H1 (cell line): ENCODE results near the gene ZBP1. TPM values are rescaled to one million over a fixed set of nuclear protein-coding genes. Genes with fewer than 3 reads are reported as not detected.

Experiments
- ASH2L ChIP-seq: fragments of 200-600, 300-600 bp; sonication (generic); IDR thresholded peaks from one replicate; pipeline ENCODE4 v1.7.1; 2017; ENCODE audit warnings: low read length
- BRCA1 ChIP-seq: IDR thresholded peaks from 2 replicates; pipeline ENCODE4 v1.6.1; 2012; ENCODE audit warnings: low read depth, low read length, improper control_type of control experiment
- CHD2 ChIP-seq: IDR thresholded peaks from 2 replicates; pipeline ENCODE4 v1.6.1; 2012; ENCODE audit warnings: low read length, improper control_type of control experiment
- EZH2 ChIP-seq: fragments of 200-600 bp; sonication (generic); IDR thresholded peaks from 2 replicates; pipeline ENCODE4 v1.7.1; 2012; ENCODE audit warnings: low read depth, mild to moderate bottlenecking, moderate library complexity, low read length, inconsistent platforms; ENCODE audit not compliant: severe bottlenecking
- MAFK ChIP-seq: IDR thresholded peaks from 2 replicates; pipeline ENCODE4 v1.6.1; 2012; ENCODE audit warnings: low read depth, mild to moderate bottlenecking, improper control_type of control experiment, low read length
- RFX5 ChIP-seq: IDR thresholded peaks from 2 replicates; pipeline ENCODE4 v1.6.1; 2011; ENCODE audit warnings: low read depth, low read length, improper control_type of control experiment, borderline replicate concordance
- RNF2 ChIP-seq: fragments of 200-900, 300-1000 bp; sonication (generic); IDR thresholded peaks from 2 replicates; pipeline ENCODE4 v1.7.1; 2016; ENCODE audit warnings: borderline replicate concordance, low read depth, mild to moderate bottlenecking, antibody characterized with exemption, low read length; ENCODE audit not compliant: poor library complexity, severe bottlenecking; ENCODE audit errors: missing control alignments
- TAF7 ChIP-seq: optimal IDR thresholded peaks from 2 replicates; pipeline ENCODE3; 2011; ENCODE audit warnings: low read depth, mild to moderate bottlenecking, inconsistent platforms, low read length, moderate library complexity, borderline replicate concordance
- YY1 ChIP-seq: IDR thresholded peaks from 2 replicates; pipeline ENCODE4 v1.6.1; 2011; ENCODE audit warnings: low read depth, mild to moderate bottlenecking, low read length
- ZNF274 ChIP-seq: IDR thresholded peaks from 2 replicates; pipeline ENCODE4 v1.7.0; 2012; ENCODE audit warnings: low read length, borderline replicate concordance; ENCODE audit errors: extremely low read depth
- polyA plus RNA-seq, 7 experiments: library from polyadenylated mRNA; depleted of rRNA in 3 of 7; stranded (reverse) in 5 of 7; unstranded in 2 of 7; fragments of >200 nt in 5 of 7; fragments of 200-250 nt in 2 of 7; gene quantifications; 1 replicate in 5 of 7; 2 replicates in 1 of 7; 4 replicates in 1 of 7; pipeline versions ENCODE4 v1.2.1 to v1.2.3, GENCODE V29; 2011 to 2013; ENCODE audit warnings: missing spikeins in 2 of 7, mixed read lengths in 2 of 7
- total RNA-seq: library from RNA; stranded (reverse); fragmentation: NEBNext Ultra II Directional; extraction: Animal tissue kit (Norgen Biotek cat#: 25700); gene quantifications from 2 replicates; pipeline ENCODE4 v1.2.1, GENCODE V29; 2021

The ZBP1 gene
- total and polyA plus RNA-seq, 2 of the 8 experiments (the other 6 are each of a cell fraction or from before 2014, with no cell fraction given), result not detected

- no peak for TF ChIP-seq YY1
- TF ChIP-seq EZH2, result no peak
- no peak for TF ChIP-seq MAFK
- no peak for TF ChIP-seq BRCA1
- no peak for TF ChIP-seq TAF7
- no peak for TF ChIP-seq RNF2
- no peak for TF ChIP-seq CHD2
- TF ChIP-seq ZNF274, result no peak
- no peak for TF ChIP-seq ASH2L
- TF ChIP-seq RFX5, result no peak
These were observed 43.3 kb downstream of the ZBP1 start (continued) for GRCh38 chr20:57576617-57577550.
